GM12878 (cell line): ENCODE results near the gene RPS6KA4. TPM values are rescaled to one million over a fixed set of nuclear protein-coding genes. Genes with fewer than 3 reads are reported as not detected.
A peak's percentile ranks its signal among the peaks of the same experiment; 100 is the strongest.

Experiments used
- BCL3 ChIP-seq: IDR thresholded peaks from 2 replicates; pipeline ENCODE4 v1.6.1; 2011; ENCODE audit warnings: borderline replicate concordance, low read depth, mild to moderate bottlenecking, moderate library complexity, low read length; ENCODE audit not compliant: insufficient read depth, poor library complexity, severe bottlenecking
- BRCA1 ChIP-seq: IDR thresholded peaks from 2 replicates; pipeline ENCODE4 v1.6.1; 2011; ENCODE audit warnings: low read depth, low read length, improper control_type of control experiment
- CREB1 ChIP-seq: IDR thresholded peaks from 2 replicates; pipeline ENCODE4 v1.6.1; 2012; ENCODE audit warnings: low read depth, mild to moderate bottlenecking, inconsistent platforms
- EED ChIP-seq: sonication (generic); IDR thresholded peaks from 2 replicates; pipeline ENCODE4 v1.6.1; 2016; ENCODE audit warnings: antibody characterized with exemption, low read depth
- ETV6 ChIP-seq, 2 experiments: fragments of 450-650 bp in 1 of 2; IDR thresholded peaks in 1 of 2; conservative IDR thresholded peaks in 1 of 2; 2 replicates each; pipeline ENCODE4 v1.6.1; 2014; ENCODE audit warnings: antibody characterized with exemption in 1 of 2, borderline replicate concordance in 1 of 2, low read depth in 1 of 2, mild to moderate bottlenecking in 1 of 2, moderate library complexity in 1 of 2
- MTA2 ChIP-seq: fragments of 450-650 bp; IDR thresholded peaks from 2 replicates; pipeline ENCODE4 v1.6.1; 2016; ENCODE audit warnings: low read depth, mild to moderate bottlenecking, moderate library complexity
- MYB ChIP-seq: fragments of 150-350 bp; IDR thresholded peaks from 2 replicates; pipeline ENCODE4 v1.6.1; 2014; ENCODE audit warnings: mild to moderate bottlenecking, low read depth, low read length, borderline replicate concordance
- MYC ChIP-seq: IDR thresholded peaks from 2 replicates; pipeline ENCODE4 v1.6.1; 2011; ENCODE audit warnings: mild to moderate bottlenecking, low read length, moderate library complexity, inconsistent platforms; ENCODE audit not compliant: insufficient read depth, insufficient replicate concordance, insufficient read length, severe bottlenecking
- NR2F1 ChIP-seq: fragments of 450-650 bp; conservative IDR thresholded peaks from 2 replicates; pipeline ENCODE4 v1.6.1; 2017; ENCODE audit warnings: mild to moderate bottlenecking
- PAX5 ChIP-seq: IDR thresholded peaks from 2 replicates; pipeline ENCODE4 v1.6.1; 2011; ENCODE audit warnings: low read depth, low read length, borderline replicate concordance
- PAX8 ChIP-seq: fragments of 450-650 bp; IDR thresholded peaks from 2 replicates; pipeline ENCODE4 v1.6.1; 2017; ENCODE audit warnings: mild to moderate bottlenecking, moderate library complexity
- POLR2A ChIP-seq: IDR thresholded peaks from 2 replicates; pipeline ENCODE4 v1.6.1; 2011; ENCODE audit warnings: low read depth, mild to moderate bottlenecking, low read length
- RAD21 ChIP-seq: IDR thresholded peaks from 2 replicates; pipeline ENCODE4 v1.6.1; 2011; ENCODE audit warnings: mild to moderate bottlenecking, low read depth, low read length, moderate library complexity; ENCODE audit not compliant: insufficient read depth
- RAD51 ChIP-seq: fragments of 450-650 bp; IDR thresholded peaks from 2 replicates; pipeline ENCODE4 v1.6.1; 2016; ENCODE audit warnings: moderate library complexity, mild to moderate bottlenecking, inconsistent platforms
- RUNX3 ChIP-seq: IDR thresholded peaks from 2 replicates; pipeline ENCODE4 v1.6.1; 2012; ENCODE audit warnings: low read length, inconsistent platforms
- SMAD5 ChIP-seq: IDR thresholded peaks from 2 replicates; pipeline ENCODE4 v1.6.1; 2016; ENCODE audit warnings: antibody characterized with exemption, low read depth
- TARDBP ChIP-seq: IDR thresholded peaks from 2 replicates; pipeline ENCODE4 v1.6.1; 2016; ENCODE audit warnings: borderline replicate concordance
- YBX1 ChIP-seq: fragments of 450-650 bp; IDR thresholded peaks from 2 replicates; pipeline ENCODE4 v1.6.1; 2016; ENCODE audit warnings: antibody characterized with exemption
- ZNF207 ChIP-seq: fragments of 450-650 bp; IDR thresholded peaks from 2 replicates; pipeline ENCODE4 v1.6.1; 2014; ENCODE audit warnings: antibody characterized with exemption, mild to moderate bottlenecking, borderline replicate concordance
- ZNF24 ChIP-seq: fragments of 450-650 bp; IDR thresholded peaks from 2 replicates; pipeline ENCODE4 v1.6.1; 2017; ENCODE audit warnings: antibody characterized with exemption, mild to moderate bottlenecking
- ZZZ3 ChIP-seq: IDR thresholded peaks from 2 replicates; pipeline ENCODE4 v1.6.1; 2011; ENCODE audit warnings: low read depth; ENCODE audit not compliant: control insufficient read depth, insufficient read length
- polyA plus RNA-seq, 11 experiments: library from polyadenylated mRNA; depleted of rRNA in 4 of 11; unstranded in 6 of 11; stranded (reverse) in 5 of 11; fragments of >200 nt; fragmentation: Nextera tagmentation in 4 of 11; fragmentation: Illumina TruSeq in 1 of 11; extraction: Ambion mirVana in 4 of 11; extraction: Trizol in 1 of 11; gene quantifications; 1 replicate in 1 of 11; 2 replicates in 10 of 11; pipeline versions ENCODE4 v1.2.1 to v1.2.3, GENCODE V29; 2011 to 2016; ENCODE audit warnings: inconsistent platforms in 2 of 11, missing spikeins in 2 of 11, low read depth in 1 of 11
- total RNA-seq, 4 experiments: library from RNA; depleted of rRNA in 3 of 4; stranded (reverse); fragments of >200 nt in 3 of 4; fragmentation: Illumina TruSeq in 1 of 4; extraction: Trizol in 1 of 4; gene quantifications; 2 replicates each; pipeline versions ENCODE4 v1.2.1 to v1.2.3, GENCODE V29; 2013 to 2021
- TF ChIP-seq, protein P1 (sequence below): IDR thresholded peaks from 2 replicates; pipeline ENCODE4 v1.6.1; 2012; ENCODE audit warnings: improper control_type of control experiment, low read depth, low read length; ENCODE audit not compliant: insufficient replicate concordance
- TF ChIP-seq, protein P2 (sequence below): IDR thresholded peaks from 2 replicates; pipeline ENCODE4 v1.6.1; 2012; ENCODE audit warnings: low read depth, low read length, improper control_type of control experiment

Gene RPS6KA4
- total and polyA plus RNA-seq, 10 of the 15 experiments (the other 5 are each of a cell fraction or from before 2014, with no cell fraction given): 0.34 to 32.6 (median 11.3) TPM

DNA sequence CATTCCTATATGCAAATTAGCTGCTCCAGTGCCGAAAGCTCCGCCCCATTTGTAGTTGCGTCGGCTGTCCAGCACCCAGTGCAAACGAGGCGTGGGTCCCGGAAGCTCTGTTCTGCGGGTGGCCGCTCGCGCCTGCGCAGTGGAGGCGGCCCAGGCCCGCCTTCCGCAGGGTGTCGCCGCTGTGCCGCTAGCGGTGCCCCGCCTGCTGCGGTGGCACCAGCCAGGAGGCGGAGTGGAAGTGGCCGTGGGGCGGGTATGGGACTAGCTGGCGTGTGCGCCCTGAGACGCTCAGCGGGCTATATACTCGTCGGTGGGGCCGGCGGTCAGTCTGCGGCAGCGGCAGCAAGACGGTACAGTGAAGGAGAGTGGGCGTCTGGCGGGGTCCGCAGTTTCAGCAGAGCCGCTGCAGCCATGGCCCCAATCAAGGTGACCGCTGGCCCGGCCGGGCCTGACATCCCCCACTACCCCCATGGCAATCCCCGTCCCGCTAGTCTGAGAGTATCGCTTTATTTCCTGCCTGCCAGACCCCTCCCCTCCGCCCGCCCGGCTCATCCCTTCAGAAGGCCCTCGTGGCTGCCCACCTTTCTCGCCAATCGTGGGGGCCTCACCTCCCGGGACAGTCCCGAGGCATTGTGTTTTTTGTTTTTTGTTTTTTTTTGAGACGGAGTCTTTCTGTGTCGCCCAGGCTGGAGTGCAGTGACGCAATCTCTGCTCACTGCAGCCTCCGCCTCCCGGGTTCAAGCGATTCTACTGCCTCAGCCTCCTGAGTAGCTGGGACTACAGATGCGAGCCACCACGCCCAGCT lies 40.8 kb upstream of the RPS6KA4 start, which contains the start of gene PRDX5 (continued):
- TF ChIP-seq SMAD5 (peak; percentile 48; the same call in 1 of the 2 replicates), BCL3 (peak; percentile 37), MYB (no peak), ETV6 (conservative IDR thresholded peaks at IDR 0.05 in 1 of 2, IDR thresholded peaks at IDR 0.05 in 1 of 2; ENCODE audit: borderline replicate concordance in 1 of 2, low read depth in 1 of 2) (no peak), PAX5 (peak; percentile 16; the same call in 1 of the 2 replicates), ZZZ3 (no peak), NR2F1 (no peak), CREB1 (no peak), TARDBP (no peak), RAD51 (no peak), MTA2 (no peak), EED (no peak), RUNX3 (no peak; the same call in 1 of the 2 replicates), YBX1 (no peak), BRCA1 (no peak), ZNF207 (no peak), POLR2A (peak; percentile 86), RAD21 (peak; percentile 56; the same call in 1 of the 2 replicates), MYC (no peak), PAX8 (no peak), ZNF24 (no peak)
- TF ChIP-seq, protein P1, sequence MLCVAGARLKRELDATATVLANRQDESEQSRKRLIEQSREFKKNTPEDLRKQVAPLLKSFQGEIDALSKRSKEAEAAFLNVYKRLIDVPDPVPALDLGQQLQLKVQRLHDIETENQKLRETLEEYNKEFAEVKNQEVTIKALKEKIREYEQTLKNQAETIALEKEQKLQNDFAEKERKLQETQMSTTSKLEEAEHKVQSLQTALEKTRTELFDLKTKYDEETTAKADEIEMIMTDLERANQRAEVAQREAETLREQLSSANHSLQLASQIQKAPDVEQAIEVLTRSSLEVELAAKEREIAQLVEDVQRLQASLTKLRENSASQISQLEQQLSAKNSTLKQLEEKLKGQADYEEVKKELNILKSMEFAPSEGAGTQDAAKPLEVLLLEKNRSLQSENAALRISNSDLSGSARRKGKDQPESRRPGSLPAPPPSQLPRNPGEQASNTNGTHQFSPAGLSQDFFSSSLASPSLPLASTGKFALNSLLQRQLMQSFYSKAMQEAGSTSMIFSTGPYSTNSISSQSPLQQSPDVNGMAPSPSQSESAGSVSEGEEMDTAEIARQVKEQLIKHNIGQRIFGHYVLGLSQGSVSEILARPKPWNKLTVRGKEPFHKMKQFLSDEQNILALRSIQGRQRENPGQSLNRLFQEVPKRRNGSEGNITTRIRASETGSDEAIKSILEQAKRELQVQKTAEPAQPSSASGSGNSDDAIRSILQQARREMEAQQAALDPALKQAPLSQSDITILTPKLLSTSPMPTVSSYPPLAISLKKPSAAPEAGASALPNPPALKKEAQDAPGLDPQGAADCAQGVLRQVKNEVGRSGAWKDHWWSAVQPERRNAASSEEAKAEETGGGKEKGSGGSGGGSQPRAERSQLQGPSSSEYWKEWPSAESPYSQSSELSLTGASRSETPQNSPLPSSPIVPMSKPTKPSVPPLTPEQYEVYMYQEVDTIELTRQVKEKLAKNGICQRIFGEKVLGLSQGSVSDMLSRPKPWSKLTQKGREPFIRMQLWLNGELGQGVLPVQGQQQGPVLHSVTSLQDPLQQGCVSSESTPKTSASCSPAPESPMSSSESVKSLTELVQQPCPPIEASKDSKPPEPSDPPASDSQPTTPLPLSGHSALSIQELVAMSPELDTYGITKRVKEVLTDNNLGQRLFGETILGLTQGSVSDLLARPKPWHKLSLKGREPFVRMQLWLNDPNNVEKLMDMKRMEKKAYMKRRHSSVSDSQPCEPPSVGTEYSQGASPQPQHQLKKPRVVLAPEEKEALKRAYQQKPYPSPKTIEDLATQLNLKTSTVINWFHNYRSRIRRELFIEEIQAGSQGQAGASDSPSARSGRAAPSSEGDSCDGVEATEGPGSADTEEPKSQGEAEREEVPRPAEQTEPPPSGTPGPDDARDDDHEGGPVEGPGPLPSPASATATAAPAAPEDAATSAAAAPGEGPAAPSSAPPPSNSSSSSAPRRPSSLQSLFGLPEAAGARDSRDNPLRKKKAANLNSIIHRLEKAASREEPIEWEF: no peak
- TF ChIP-seq, protein P2, sequence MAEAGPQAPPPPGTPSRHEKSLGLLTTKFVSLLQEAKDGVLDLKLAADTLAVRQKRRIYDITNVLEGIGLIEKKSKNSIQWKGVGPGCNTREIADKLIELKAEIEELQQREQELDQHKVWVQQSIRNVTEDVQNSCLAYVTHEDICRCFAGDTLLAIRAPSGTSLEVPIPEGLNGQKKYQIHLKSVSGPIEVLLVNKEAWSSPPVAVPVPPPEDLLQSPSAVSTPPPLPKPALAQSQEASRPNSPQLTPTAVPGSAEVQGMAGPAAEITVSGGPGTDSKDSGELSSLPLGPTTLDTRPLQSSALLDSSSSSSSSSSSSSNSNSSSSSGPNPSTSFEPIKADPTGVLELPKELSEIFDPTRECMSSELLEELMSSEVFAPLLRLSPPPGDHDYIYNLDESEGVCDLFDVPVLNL: no peak
